ENCODE results near the gene CCDC122. TPM values are rescaled to one million over a fixed set of nuclear protein-coding genes. Genes with fewer than 3 reads are reported as not detected.

Gene CCDC122
- total and polyA plus RNA-seq, 2 donors from 2014 or later: 4.3 to 11.7 TPM

- Histone ChIP-seq H3K9ac (ENCODE audit: low read length in 3 of 3) (no peak overlapping the region), H3K4me3 (ENCODE audit: low read length in 3 of 3) (no peak overlapping the region), H3K36me3 (ENCODE audit: control insufficient read depth in 2 of 3, insufficient read depth in 3 of 3, low read length in 3 of 3) (no peaks in the 10 kb centered on the region), H3K27ac (ENCODE audit: low read depth in 2 of 2, low read length in 2 of 2) (no peak overlapping the region), H3K27me3 (ENCODE audit: control insufficient read depth, insufficient read depth, low read length) (no peaks in the 10 kb centered on the region), H3K9me3 (ENCODE audit: control insufficient read depth in 2 of 3, insufficient read depth in 1 of 3, low read length in 3 of 3) (no peaks in the 10 kb centered on the region), H3K4me1 (ENCODE audit: control insufficient read depth in 2 of 3, insufficient read depth in 2 of 3, low read depth in 1 of 3, low read length in 3 of 3) (no peaks in the 10 kb centered on the region)
- intact Hi-C loops (cut with DNase I): loop anchor here (10.0 kb wide), 1 partner anchor 500 kb away; no protein-coding TSS in a partner anchor
- DNase-seq (no peak), FAIRE-seq (no peak)
- no peak for TF ChIP-seq CTCF (IDR thresholded peaks at IDR 0.05; ENCODE audit: borderline replicate concordance, extremely low read depth, insufficient read depth)
Measured at GRCh38 chr13:43805071-43805468, 74.5 kb downstream of the CCDC122 start.

- peak; percentile 53 for TF ChIP-seq CTCF (IDR thresholded peaks at IDR 0.05; ENCODE audit: borderline replicate concordance, extremely low read depth, insufficient read depth)
- FAIRE-seq (peak; percentile 98), DNase-seq (peak in 2 of 5 donors; percentile 85 to 88)
- H3K4me1 ChIP-seq (ENCODE audit: control insufficient read depth in 2 of 3, insufficient read depth in 2 of 3, low read depth in 1 of 3, low read length in 3 of 3): no peaks in the 10 kb centered on the region
- no peaks in the 10 kb centered on the region for H3K27me3 ChIP-seq (ENCODE audit: control insufficient read depth, insufficient read depth, low read length)
- no peaks in the 10 kb centered on the region for H3K9me3 ChIP-seq (ENCODE audit: control insufficient read depth in 2 of 3, insufficient read depth in 1 of 3, low read length in 3 of 3)
- intact Hi-C loops (cut with DNase I): loop anchor here (10.0 kb wide), 1 partner anchor 500 kb away; no protein-coding TSS in a partner anchor
- no peak overlapping the region for H3K27ac ChIP-seq (ENCODE audit: low read depth in 2 of 2, low read length in 2 of 2)
- no peaks in the 10 kb centered on the region for H3K36me3 ChIP-seq (ENCODE audit: control insufficient read depth in 2 of 3, insufficient read depth in 3 of 3, low read length in 3 of 3)
- no peak overlapping the region for H3K4me3 ChIP-seq (ENCODE audit: low read length in 3 of 3)
- H3K9ac ChIP-seq (ENCODE audit: low read length in 3 of 3): no peak overlapping the region
Measured at GRCh38 chr13:43804461-43805070, 75.0 kb downstream of the CCDC122 start.

- Histone ChIP-seq H3K36me3 (ENCODE audit: control insufficient read depth in 2 of 3, insufficient read depth in 3 of 3, low read length in 3 of 3) (no peaks in the 10 kb centered on the region), H3K27me3 (ENCODE audit: control insufficient read depth, insufficient read depth, low read length) (no peaks in the 10 kb centered on the region), H3K27ac (ENCODE audit: low read depth in 2 of 2, low read length in 2 of 2) (no peak overlapping the region), H3K9me3 (ENCODE audit: control insufficient read depth in 2 of 3, insufficient read depth in 1 of 3, low read length in 3 of 3) (no peaks in the 10 kb centered on the region), H3K4me3 (ENCODE audit: low read length in 3 of 3) (no peak overlapping the region), H3K9ac (ENCODE audit: low read length in 3 of 3) (no peak overlapping the region), H3K4me1 (ENCODE audit: control insufficient read depth in 2 of 3, insufficient read depth in 2 of 3, low read depth in 1 of 3, low read length in 3 of 3) (no peaks in the 10 kb centered on the region)
- no peak for TF ChIP-seq CTCF (IDR thresholded peaks at IDR 0.05; ENCODE audit: borderline replicate concordance, extremely low read depth, insufficient read depth)
- no peak for FAIRE-seq
- DNase-seq: no peak
- intact Hi-C loops (cut with DNase I): loop anchor here (10.0 kb wide), 1 partner anchor 498 kb away; no protein-coding TSS in a partner anchor
Measured at GRCh38 chr13:43802511-43802910, 77.0 kb downstream of the CCDC122 start.

Data from kidney (tissue), 14 donors.